Measurements from ENCODE around the gene ZSCAN25.

DNA sequence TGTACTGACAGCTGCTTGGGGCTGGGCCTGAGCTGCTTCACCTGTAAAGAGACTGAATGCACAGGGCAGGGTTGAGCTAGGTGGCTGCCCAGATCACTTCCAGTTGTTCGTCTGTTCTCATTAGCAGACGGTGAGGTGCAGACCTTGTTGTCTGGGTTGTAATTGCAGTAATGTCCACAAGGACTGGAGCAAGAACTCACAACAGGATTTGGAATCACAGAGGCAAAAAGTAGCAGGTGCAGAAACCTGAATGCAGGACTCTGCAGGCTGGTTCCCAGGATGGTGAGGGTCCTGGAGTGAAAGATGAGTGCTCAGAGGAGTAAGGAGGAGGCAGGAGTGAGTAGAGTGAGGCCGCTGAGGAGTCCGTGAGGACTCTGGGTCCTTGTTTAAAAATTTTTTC, 9.2 kb downstream of the ZSCAN25 start:
- TF ChIP-seq EZH2 (IDR thresholded peaks at IDR 0.05), result no peak
- TF ChIP-seq, protein P1, sequence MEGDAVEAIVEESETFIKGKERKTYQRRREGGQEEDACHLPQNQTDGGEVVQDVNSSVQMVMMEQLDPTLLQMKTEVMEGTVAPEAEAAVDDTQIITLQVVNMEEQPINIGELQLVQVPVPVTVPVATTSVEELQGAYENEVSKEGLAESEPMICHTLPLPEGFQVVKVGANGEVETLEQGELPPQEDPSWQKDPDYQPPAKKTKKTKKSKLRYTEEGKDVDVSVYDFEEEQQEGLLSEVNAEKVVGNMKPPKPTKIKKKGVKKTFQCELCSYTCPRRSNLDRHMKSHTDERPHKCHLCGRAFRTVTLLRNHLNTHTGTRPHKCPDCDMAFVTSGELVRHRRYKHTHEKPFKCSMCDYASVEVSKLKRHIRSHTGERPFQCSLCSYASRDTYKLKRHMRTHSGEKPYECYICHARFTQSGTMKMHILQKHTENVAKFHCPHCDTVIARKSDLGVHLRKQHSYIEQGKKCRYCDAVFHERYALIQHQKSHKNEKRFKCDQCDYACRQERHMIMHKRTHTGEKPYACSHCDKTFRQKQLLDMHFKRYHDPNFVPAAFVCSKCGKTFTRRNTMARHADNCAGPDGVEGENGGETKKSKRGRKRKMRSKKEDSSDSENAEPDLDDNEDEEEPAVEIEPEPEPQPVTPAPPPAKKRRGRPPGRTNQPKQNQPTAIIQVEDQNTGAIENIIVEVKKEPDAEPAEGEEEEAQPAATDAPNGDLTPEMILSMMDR (IDR thresholded peaks at IDR 0.05), result no peak
